ENCODE results near the gene FAM209A. TPM values are rescaled to one million over a fixed set of nuclear protein-coding genes. Genes with fewer than 3 reads are reported as not detected.

FAM209A gene
- total RNA-seq, 1 experiment from 2014 or later = 0.40 TPM

DNA sequence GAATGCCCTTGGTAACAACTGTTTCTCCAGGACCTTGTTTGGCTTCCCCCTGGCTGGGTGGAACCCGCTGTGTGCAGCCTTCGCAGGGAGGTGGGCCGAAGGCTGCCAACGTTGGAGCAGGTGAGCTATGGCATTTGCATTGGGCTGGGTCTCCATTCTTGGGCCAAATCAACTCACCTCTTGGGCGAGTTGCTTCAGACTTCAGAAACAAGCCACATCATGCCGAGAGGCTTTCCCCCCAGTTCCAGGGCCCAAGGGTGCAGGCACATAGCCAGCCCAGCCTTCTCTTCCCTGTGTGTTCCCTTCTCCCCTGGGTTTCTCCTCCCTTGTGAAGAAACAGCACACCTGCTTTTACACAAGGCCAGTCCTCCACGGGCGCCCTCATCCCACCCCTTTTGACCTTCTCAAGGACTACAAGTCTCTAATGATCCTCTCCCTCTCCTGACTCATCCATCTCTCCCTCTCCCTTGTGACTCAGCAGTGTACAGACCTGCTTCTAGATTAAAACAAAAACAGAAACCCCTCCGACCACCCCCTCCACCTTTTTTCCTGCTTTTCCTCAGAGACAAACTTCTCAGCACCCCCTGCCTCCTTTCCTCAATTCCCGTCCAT is 50.1 kb downstream of the FAM209A start:
- no peaks in the 10 kb centered on the region for H3K4me1 Mint-ChIP-seq (ENCODE audit: low read depth, unreplicated experiment)
- H3K4me3 Mint-ChIP-seq (ENCODE audit: low read depth, unreplicated experiment) = no peak overlapping the region
- no peak overlapping the region for H3K27ac Mint-ChIP-seq (ENCODE audit: unreplicated experiment)
- intact Hi-C loops (cut with micrococcal nuclease; ENCODE audit: unreplicated experiment) = loop anchor here (10.0 kb wide), 2 partner anchors 60 to 1890 kb away; no protein-coding TSS in a partner anchor
- peaks cover 39% of the 10 kb centered on the region for H3K27me3 Mint-ChIP-seq (ENCODE audit: unreplicated experiment)
- TF ChIP-seq, protein P1, sequence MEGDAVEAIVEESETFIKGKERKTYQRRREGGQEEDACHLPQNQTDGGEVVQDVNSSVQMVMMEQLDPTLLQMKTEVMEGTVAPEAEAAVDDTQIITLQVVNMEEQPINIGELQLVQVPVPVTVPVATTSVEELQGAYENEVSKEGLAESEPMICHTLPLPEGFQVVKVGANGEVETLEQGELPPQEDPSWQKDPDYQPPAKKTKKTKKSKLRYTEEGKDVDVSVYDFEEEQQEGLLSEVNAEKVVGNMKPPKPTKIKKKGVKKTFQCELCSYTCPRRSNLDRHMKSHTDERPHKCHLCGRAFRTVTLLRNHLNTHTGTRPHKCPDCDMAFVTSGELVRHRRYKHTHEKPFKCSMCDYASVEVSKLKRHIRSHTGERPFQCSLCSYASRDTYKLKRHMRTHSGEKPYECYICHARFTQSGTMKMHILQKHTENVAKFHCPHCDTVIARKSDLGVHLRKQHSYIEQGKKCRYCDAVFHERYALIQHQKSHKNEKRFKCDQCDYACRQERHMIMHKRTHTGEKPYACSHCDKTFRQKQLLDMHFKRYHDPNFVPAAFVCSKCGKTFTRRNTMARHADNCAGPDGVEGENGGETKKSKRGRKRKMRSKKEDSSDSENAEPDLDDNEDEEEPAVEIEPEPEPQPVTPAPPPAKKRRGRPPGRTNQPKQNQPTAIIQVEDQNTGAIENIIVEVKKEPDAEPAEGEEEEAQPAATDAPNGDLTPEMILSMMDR (IDR thresholded peaks at IDR 0.05; ENCODE audit: unreplicated experiment) = no peak
- no TSS peak for BruUV-seq (replicated peaks)
- H3K9me3 Mint-ChIP-seq (ENCODE audit: low read depth, unreplicated experiment) = peaks cover 2% of the 10 kb centered on the region
- H3K36me3 Mint-ChIP-seq (ENCODE audit: insufficient read depth, unreplicated experiment) = peaks cover 5% of the 10 kb centered on the region
- DNase-seq = no peak
- CTCF ChIA-PET = no interaction called here

GRCh38 chr20:56575157-56575556 is 50.6 kb downstream of the FAM209A start:
- Mint-ChIP-seq H3K4me3 (ENCODE audit: low read depth, unreplicated experiment) (no peak overlapping the region), H3K36me3 (ENCODE audit: insufficient read depth, unreplicated experiment) (peaks cover 5% of the 10 kb centered on the region), H3K27me3 (ENCODE audit: unreplicated experiment) (peaks cover 39% of the 10 kb centered on the region), H3K9me3 (ENCODE audit: low read depth, unreplicated experiment) (peaks cover 2% of the 10 kb centered on the region), H3K27ac (ENCODE audit: unreplicated experiment) (no peak overlapping the region), H3K4me1 (ENCODE audit: low read depth, unreplicated experiment) (no peaks in the 10 kb centered on the region)
- no peak for DNase-seq
- TF ChIP-seq, protein P1 (IDR thresholded peaks at IDR 0.05; ENCODE audit: unreplicated experiment) = no peak
- intact Hi-C loops (cut with micrococcal nuclease; ENCODE audit: unreplicated experiment) = loop anchor here (10.0 kb wide), 2 partner anchors 60 to 1890 kb away; no protein-coding TSS in a partner anchor
- BruUV-seq (replicated peaks) = no TSS peak
- CTCF ChIA-PET = no interaction called here

Other genes starting within 250 kb of the FAM209A start
- gene FAM210B, start 165.8 kb upstream of the FAM209A start, total RNA-seq (2022) = 8.7 and 9.4 TPM in 2 replicates
- gene AURKA, start 132.5 kb upstream of the FAM209A start, total RNA-seq (2022) = 73.8 and 75.5 TPM in 2 replicates
- gene CSTF1, start 132.1 kb upstream of the FAM209A start, total RNA-seq (2022) = 41.0 and 44.3 TPM in 2 replicates
- gene CASS4, start 112.5 kb upstream of the FAM209A start, total RNA-seq (2022) = 0.24 and 0.27 TPM in 2 replicates
- gene RTF2, start 56.1 kb upstream of the FAM209A start, total RNA-seq (2022) = 67.2 and 68.7 TPM in 2 replicates
- not detected in 2 replicates for gene FAM209B, start 8.5 kb downstream of the FAM209A start, total RNA-seq (2022)
- gene TFAP2C, start 104.6 kb downstream of the FAM209A start, total RNA-seq (2022) = 3.1 and 3.4 TPM in 2 replicates